ENCODE data around the gene PKD1L1.

The PKD1L1 gene

DNA sequence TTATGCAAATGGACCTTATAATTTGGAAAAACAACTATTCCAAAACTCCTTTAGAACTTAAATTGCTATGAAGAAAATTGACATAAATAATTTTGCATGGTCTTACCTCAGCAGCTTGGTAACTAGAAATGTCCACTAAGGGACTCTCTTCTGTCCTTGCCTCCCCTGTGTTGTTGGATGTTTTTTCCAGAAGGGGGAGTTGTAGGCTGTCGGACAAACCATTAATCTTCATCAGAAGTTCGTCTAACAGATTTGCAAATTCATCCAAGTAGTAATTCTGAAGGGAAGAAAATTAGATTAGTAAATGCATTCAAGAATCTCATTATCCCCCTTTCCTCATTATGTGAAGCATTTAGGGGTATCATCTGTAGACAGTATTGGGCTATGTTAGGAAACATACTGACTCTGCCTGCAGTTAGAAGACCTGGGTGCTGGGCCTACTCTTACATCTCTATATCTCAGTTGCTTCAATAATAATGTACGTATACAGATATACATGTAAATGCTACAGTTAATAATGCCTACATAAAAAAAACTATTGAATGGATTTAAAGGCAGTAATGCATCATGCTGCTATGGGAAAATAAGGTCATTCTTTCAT, 155.6 kb downstream of the PKD1L1 start:
- DNase-seq (ENCODE audit: low read depth in 2 of 2), result no peak

DNA sequence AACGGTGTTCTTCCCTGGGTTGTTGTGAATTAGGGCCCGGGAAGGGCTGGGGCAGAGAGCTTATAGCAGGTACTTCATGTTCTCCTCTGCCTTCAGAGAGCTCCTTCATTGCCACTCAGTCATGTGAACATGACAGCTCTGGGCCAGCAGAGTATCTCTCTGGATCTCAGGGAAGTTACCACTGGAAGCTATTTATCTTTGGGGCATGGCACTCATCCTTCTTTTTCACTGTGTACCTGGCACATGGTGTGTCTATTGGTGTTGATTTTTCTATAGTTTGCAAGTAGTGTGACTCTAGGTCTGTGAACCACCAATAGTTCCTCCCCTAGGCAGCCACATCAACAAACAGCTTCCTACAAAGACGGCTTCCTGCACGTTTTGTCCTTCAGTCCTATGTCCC, 156.6 kb downstream of the PKD1L1 start:
- DNase-seq (ENCODE audit: low read depth in 2 of 2), result no peak

DNA sequence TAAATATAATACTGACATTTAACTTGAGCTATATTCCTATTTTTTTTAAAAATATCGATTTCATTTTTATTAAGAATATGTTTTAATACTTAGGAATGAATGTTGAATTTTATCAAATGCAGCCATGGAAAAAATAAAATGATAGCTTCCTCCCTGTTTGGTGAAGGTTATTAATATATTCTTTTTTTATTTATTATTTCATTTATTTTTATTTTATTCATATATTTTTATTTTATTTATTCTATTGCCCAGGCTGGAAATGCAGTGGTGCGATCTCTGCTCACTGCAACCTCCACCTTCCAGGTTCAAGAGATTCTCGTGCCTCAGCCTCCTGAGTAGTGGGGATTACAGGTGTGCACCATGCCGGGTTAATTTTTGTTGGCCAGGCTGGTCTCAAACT, 160.2 kb downstream of the PKD1L1 start:
- DNase-seq (ENCODE audit: low read depth in 2 of 2), result no peak

DNA sequence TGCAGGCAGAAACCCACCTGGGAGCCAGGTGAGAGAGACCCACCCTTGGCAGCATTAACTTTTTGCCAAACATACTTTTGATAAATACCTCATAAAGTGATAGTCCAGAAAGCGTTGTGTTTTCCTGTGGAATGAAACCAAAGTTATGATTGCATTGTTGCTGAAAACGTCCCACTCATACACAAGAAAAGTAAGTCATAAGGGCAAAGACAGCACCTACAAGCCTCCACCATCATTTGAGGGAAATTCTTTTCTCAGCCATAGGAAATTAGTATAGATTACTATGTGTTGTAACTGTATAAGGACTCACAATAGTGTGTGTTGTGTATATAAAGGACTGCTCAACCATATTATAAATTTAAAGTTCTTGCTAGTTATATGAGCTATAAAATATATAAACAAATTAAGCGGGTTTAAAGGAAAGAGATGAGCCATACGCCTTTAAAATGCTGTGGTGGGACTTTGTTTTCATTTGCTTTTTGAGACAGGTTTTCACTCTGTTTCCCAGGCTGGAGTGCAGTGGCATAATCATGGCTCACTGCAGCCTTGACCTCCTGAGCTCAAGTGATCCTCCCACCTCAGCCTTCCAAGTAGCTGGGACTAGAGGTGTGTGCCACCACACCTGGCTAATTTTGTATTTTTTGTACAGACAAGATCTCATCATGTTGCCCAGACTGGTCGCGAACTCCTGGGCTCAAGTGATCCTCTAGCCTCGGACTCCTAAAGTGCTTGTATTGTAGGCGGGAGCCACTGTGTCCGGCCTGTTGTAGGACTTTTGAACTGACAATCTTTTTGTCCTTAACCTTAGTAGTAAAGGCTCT, 160.8 kb downstream of the PKD1L1 start:
- DNase-seq (ENCODE audit: low read depth in 2 of 2), result no peak

DNA sequence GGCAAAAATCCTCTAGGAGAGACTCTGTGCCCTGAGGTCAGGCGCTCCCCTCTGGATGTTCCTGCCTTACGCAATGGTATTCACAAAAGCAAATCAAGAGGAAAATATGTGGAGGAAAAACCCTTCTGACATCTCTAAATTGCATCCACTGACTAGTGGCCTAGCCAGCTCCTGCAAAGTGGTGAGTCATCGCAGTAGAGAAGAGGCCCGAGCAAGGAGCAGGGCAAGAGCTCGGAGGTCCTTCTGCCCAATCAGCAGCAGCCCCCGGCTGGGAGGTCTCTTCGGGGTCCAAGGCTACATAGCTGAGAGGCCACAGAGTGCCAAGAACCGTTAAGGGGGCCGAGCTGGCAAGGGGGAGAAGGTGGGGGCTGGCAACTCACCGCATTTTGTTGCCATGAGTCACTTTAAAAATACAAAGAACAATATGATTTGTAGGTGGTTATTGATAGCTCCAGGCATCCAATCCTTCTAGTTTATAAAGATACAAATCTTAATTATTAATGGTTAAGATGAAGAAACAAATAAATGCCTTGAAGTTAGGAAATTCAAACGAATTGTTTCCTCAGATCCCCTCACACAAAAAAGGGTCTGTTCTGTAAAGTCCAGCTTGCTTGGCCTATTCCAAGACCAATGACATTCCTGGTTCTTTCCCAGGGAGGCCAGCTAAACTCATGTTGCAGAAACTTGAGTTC, 161.6 kb downstream of the PKD1L1 start:
- peak; percentile 99 for DNase-seq (ENCODE audit: low read depth in 2 of 2)

DNA sequence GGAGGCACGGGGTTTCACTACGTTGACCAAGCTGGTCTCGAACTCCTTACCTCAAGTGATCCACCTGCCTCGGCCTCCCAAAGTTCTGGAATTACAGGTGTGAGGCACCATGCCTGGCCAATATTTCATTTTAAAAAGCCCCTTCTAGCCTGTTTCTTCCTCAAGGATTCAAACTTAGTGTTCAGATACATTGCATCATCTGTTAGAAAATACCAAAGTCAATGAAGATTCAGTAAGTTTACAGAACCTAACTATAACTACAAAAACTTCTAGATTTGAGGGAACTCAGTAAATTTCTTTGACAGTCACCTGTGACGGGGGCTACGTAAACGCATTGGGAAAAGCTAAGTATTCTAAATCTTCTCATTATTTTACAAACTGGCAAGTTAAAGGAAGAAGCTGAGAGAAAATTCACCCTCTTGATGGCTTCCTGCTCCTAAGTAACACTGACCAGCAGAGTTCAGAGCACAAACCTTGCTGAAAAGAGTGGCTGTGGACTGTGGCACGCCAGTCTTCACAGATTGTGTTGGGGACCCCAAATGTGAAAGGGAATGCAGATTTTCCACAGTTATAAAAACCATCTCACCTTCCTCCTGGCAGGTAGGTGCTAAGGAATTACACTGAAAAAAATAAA, 162.2 kb downstream of the PKD1L1 start:
- DNase-seq (ENCODE audit: low read depth in 2 of 2), result no peak

DNA sequence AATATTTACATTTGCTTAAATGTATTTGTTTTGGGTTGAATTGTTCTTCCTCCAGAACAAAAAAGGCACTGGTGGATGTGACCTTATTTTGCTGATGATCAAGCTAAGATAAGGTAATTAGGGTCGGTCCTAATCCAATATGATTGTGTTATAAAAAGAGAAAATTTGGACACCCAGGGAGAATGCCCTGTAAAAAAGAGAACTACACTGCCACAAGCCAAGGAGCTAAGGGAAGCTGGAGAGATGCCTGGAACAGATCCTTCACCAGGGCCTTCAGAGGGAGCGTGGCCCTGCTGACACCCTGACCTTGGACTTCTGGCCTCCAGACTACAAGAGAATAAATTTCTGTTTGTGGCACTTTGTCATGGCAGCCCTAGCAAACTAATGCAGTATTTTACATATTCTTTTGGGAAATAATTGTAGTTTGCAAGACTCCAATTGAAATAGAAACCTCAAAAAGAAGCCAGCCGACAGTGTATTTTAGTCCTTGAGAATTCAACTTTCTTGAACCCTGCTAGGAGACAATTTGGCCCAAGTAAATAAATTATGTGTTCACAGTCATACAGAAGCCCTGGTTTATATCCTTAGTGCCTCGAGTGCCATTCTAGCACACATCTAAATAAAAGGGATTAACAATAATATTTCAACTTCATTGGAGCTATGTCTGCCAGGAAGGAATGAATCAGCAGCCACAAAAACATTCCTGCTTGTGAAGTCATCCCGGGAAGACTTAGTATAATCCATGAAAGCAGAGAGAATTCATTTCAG, 164.6 kb downstream of the PKD1L1 start:
- peak; percentile 97 for DNase-seq (ENCODE audit: low read depth in 2 of 2)

DNA sequence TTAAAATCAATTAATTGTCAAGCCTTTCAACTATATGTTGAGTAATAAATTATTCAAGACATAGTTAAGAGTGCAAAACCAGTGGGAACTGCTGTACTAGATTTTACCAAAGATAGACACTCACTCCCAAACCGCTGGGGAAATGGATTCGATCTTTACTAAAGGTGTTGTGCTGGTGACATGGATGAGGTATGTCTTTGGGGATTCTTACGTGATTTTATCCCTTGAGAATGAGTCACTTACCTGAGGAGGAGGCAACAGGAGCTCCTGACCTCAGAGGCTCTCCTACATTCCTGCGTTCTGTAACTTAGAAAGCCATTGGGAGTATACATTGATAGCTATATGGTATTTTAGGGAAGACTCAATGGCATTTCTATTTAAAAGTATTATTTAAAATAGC, 165.5 kb downstream of the PKD1L1 start:
- no peak for DNase-seq (ENCODE audit: low read depth in 2 of 2)

DNA sequence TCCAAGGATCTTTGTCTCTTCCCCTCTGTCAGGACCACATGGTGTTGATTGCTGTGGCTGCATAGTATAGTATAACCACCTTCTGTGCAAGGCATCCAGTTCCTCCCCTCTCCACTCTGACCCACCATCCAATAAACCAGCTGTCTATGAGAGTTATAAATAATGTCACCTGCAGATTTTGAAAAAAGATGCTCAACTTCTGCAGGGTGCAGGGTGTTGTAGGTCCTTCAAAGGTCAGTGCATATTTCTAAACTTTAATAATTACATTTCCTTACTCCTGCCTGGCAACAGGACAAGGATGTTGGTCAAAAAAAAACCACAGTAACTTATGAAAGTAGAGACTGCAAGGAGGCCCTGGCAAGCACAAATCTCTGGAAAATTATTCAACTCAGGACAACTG, 166.2 kb downstream of the PKD1L1 start:
- peak; percentile 74 to 77 for DNase-seq (ENCODE audit: low read depth in 2 of 2)

DNA sequence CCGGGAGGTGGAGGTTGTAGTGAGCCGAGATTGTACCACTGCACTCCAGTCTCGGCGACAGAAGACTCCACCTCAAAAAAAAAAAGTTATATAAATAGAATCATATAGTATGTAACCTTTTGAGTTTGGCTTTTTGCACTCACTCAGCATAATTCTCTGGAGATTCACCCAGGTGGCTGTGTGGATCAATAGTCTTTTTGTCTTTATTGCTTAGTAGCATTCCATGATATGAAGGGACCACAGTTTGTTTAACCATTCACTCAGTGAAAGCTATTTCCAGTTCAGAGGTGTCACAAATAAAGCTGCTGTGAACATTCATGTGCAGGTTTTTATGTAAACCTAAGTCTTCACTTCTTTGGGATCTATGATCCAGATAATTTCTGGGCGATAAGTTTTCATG, 167.7 kb downstream of the PKD1L1 start:
- DNase-seq (ENCODE audit: low read depth in 2 of 2), result no peak

DNA sequence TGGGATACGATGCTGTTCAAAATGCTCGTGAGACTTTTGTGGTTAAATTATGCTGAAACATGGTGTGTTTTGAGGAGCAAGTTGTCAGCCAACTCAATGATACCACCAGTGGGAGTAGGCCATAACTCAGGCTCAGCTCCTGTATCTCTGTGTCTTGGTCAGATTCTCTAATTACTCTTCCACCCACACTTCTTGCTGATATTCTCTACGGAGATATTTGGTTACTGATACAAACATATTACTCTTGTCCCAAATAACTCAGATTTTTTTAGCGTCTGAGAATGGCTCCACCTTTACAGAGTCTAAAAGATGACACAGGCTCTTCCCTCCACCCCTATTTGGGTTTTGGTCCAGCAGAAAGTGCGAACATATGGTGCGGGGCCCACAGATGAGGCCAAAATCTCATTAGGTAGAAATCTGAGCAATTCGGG, 168.9 kb downstream of the PKD1L1 start:
- no peak for DNase-seq (ENCODE audit: low read depth in 2 of 2)

DNA sequence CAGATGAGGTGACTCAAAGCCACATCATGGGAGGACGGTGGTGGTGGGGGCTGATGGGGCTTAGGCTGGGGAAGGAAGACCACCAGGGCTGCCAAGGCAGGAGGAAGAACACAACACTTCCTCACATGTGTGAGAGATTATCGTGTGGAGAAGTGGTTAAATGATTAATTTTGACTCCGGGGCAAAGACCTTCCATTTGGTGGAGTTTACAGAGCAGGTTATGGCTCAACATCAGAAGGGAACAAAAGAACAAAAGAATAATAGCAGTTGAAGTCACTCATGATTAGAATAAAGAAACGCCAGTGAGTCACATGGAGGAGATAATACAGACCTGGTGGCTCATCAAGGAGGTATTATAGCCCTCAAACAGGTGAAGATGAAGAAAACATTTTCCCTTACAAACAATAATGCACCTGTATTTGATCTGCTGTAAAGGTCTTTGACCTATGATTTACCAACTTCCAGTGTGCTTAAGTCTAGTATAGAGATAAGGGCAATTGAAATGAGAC, 170.1 kb downstream of the PKD1L1 start:
- DNase-seq (ENCODE audit: low read depth in 2 of 2), result no peak

DNA sequence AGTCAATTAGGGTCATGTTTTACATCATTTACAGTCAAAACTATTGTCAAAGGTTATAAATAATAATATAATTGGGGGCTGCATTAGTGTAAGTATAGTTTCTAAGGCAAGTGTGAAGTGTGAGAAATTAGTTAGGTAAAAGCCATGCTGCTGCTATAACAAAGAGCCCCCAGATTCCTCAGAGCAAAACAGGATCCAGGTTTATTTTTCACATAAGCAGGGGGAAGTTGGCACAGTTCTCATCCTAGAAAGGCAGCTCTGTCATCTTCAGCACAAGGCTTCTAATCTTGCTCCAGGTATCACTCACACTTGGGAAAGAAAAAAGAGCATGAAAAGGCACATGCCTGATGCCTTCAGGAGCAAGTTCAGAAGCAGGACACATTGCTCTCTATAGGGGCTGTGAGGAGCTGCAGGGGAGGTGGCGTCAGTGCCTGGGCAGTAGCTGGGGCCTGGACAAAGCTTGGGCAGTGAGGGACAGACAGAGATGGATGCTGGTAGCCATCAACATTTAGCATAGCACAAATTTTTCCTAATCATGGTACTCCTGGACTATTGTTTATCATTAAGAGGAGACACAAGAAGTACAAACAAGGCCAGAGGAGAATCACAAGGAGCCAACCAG, 170.6 kb downstream of the PKD1L1 start:
- DNase-seq (ENCODE audit: low read depth in 2 of 2), result no peak

DNA sequence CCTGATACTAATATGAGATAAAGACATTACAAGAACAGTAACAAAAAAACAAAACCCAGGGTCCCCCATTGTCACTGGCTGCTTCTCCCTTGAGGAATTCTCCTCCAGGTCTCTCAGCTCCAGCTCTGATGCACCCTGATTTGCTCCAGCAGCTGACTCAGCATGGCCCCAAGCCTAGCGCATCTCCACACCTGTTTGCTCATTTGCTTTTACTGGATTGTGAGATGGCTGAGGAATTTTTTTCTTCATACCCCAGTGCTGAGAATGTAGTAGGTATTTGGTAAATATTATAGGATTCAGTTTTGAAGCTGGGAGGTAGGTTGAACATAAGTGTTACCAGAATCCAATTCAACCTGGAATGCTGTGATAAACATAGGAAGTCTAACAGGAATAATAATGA, 171.9 kb downstream of the PKD1L1 start:
- DNase-seq (ENCODE audit: low read depth in 2 of 2), result no peak

DNA sequence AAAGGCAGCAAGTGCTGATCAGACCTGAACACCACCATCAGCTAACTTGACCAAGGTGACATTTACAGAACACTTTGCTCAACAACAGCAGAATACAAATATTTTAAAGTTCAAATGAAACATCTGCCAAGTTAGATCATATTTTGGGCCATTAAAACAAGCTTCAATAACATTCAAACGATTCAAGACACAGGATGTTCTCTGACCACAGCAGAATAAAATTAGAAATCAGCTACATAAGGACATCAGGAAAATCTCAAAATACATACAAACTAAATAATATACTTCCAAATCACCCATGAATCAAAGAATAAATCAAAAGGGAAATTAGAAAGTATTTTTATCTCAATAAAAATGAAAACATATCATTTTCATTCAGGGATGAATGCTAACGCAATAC, 173.0 kb downstream of the PKD1L1 start:
- no peak for DNase-seq (ENCODE audit: low read depth in 2 of 2)

DNA sequence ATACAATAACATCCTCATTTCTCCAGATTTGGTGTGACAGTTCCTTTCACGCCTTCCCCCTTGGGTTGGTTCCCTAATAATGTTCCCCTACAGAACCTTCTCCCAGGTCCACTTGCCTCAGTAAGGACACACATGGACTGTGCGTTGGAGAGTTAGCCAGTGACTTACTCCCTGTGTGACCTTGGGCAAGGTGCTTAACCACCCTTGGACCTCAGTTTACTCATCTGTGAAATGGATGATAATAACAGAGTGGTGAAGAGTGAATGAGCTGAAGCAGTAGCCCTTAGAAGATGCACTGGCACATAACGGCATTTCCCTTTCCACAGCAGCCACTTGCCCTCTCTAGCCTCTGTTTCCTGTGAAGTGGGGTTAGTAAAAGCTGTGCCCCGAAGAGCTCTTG, 175.8 kb downstream of the PKD1L1 start:
- DNase-seq (ENCODE audit: low read depth in 2 of 2), result no peak

DNA sequence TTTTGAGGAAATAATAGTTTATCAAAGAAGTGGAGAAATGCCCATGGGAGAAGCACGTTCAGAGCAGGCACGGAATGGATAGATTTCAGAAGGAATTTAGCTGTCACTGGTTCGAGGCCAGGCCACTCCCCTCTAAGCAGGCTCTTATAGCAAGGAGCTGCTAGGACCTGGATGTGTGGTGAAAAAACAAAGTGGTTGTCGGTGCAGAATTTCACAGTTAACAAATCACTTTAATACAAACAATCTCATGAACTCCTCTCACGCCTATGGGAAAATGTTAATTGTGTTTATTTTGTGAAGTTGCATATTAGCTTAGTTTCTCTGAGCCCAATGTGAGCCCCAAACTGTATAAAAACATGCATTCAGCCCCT, 176.3 kb downstream of the PKD1L1 start:
- DNase-seq (ENCODE audit: low read depth in 2 of 2), result no peak

DNA sequence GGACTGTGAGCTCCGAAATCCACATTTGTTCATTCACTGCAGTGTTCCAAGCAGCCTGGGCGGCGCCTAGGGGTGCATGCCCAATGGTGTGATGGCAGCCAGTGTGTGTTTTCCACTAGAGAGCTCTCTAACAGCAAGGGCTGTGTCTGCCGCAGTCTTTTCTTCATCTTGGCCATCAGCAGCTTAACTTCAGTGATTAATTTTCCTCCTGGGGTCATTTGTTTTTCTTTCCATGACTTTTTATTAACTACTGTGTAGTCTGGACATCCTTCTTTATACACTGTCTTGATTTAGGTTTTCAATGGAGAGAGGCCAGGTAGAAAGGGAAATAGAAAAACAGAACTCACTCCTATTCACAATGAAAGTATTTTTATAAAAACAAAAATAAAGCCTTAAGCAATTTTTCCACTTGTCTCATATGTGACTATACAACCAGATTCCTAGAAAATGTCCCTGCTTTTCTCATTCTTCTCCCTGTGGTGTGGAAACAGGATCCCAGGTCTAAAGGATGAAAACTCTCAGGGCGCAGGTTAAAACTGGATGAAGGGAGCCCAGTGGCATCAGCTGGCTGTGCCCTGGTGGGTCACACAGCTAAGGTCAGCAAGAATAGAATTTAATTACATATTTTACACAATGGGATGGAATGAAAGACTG, 176.8 kb downstream of the PKD1L1 start:
- DNase-seq (ENCODE audit: low read depth in 2 of 2), result no peak

DNA sequence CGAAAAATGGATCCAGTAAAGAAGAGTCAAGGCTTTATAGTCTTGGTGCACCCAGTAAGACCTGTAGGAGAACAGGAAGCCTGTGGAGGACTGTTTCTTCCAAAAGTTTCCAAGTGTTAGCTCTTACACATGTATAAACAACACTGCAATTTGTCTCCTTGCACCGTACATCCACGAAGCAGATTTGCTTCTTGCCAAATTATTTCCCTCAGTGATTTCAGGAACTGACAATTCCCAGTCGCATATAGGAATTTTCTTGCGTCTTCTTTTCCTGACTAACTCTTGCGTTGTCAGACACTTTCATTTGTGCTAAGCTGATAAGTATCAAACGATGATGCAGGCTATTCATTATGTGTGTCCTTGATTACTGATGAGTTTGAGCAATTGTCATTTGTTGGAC, 182.1 kb downstream of the PKD1L1 start:
- no peak for DNase-seq (ENCODE audit: low read depth in 2 of 2)

DNA sequence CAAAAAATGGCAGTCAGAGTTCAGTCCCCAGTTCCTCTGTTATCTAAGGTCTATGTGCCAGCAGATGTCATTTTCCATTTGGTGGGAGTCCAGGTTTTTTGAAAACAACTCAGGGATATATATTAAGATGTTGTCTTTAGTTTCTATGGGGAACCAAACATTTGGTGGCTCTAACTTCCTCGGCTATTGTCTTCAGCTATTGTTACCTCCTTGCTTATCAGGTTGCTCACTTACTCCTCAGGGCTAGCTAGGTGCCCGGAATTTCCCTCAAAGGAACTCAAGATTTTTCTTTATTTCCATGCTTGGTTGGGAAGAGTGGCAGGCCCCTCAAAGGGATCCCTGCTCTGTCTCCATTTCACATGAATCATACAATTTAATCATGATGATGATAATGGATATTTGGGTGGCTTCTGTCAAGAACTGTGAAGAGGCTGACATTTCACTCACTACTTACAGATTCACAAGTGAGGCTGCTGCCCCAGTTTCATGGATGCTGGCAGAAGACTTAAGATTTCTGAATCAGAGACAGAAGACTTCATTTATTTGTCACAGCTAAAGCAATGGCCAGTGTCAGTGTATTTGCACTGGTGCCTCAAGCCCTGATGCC, 182.8 kb downstream of the PKD1L1 start:
- DNase-seq (ENCODE audit: low read depth in 2 of 2), result no peak

All from fibroblast of skin of left quadriceps (primary cell).